Adipose tissue (tissue), 3 donors: ENCODE results near the gene NDUFB7. TPM values are rescaled to one million over a fixed set of nuclear protein-coding genes. Genes with fewer than 3 reads are reported as not detected.
"Not testable (repeated sequence)": the region's sequence is repeated elsewhere in the genome, so short reads cannot be mapped to it uniquely, and the experiment has no call there.

Source experiments
- H3K27ac ChIP-seq: one replicate; pipeline ENCODE4 v1.5.1; 2013; ENCODE audit warnings: low read depth, low read length
- WGBS, 3 donors: extraction: QIAGEN DNeasy Blood & Tissue Kit; methylation state at CpG; one replicate each; pipeline ENCODE4 v1.1.7; 2013; 5-methylcytosine and 5-hydroxymethylcytosine counted together
- polyA plus RNA-seq, 3 donors: library from polyadenylated mRNA; stranded (reverse); fragments of 200-250 nt; gene quantifications; one replicate each; pipeline ENCODE4 v1.2.3, GENCODE V29; 2013
- donor health status: healthy with polysubstance abuse.
- donor health status: Bipolar disorder and iron deficiency.
- donor health status: healthy.

NDUFB7 gene
- polyA plus RNA-seq, 3 donors: 321 to 644 (median 417) TPM

DNA sequence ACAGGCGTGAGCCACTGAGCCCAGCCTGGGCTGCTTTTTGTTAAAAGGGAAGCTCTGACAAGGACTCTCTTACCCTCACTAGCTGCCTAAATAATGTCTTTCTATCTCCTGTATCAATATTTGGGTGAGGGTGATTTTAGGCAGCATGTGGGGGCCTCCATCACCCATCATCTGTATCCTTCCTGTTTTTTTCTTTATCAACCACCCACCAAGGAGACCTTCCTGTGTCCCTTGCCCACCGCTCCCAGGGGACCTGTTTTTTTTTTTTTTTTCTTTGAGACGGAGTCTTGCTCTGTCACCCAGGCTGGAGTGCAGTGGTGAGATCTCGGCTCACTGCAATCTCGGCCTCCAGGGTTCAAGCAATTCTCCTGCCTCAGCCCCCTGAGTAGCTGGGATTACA is 5.4 kb upstream of the NDUFB7 start:
- WGBS, 3 donors: 66 to 80% (median 72%) methylated on average over 5 of the region's 5 CpGs
- no peak overlapping the region for H3K27ac ChIP-seq

DNA sequence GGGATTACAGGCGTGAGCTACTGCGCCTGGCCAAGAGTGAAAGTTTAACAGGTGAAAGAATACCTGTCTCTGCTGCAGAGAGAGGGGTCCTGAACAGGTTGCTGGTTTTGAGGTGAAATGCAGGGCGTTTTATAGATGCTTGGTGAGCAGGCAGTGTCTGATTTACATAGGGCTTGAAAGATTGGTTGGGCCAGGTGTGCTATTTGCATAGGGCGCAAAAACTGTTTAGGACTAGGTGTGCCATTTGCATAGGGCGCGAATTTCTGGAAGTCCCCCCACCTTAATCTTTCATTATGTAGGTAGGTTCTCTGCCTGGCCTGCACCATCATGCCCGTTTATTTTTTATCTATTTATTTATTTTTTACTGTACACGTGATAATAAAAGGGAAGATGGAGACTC is 4.5 kb upstream of the NDUFB7 start:
- no peak overlapping the region for H3K27ac ChIP-seq
- 78 to 90% (median 82%) methylated on average over 8 of the region's 8 CpGs for WGBS, 3 donors

DNA sequence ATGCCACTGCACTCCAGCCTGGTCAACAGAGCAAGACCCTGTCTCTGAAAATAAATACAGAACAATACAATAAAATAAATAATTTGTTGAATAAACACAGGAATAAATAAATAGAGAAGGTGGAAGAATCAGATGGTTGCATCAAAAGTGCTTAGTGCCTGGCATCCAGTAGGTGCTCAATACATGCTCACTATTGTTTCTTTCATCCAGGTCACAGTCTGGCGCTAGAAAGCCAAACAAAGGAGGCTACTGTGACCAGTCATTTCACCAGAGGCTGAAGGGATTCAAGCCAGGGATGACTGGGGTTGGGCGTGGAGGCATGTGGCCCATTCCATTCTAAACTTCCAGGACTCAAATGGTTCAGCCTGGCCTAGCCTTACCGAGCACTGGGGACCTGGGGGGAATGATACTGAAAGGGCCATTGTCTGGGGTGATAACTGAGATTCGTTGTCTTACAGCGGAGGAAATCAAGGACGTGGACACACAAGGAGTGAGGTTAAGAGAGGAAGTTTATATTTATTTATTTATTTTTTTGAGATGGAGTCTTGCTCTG is 3.6 kb upstream of the NDUFB7 start:
- 84 to 85% (median 85%) methylated on average over 6 of the region's 6 CpGs for WGBS, 3 donors
- H3K27ac ChIP-seq: no peak overlapping the region

DNA sequence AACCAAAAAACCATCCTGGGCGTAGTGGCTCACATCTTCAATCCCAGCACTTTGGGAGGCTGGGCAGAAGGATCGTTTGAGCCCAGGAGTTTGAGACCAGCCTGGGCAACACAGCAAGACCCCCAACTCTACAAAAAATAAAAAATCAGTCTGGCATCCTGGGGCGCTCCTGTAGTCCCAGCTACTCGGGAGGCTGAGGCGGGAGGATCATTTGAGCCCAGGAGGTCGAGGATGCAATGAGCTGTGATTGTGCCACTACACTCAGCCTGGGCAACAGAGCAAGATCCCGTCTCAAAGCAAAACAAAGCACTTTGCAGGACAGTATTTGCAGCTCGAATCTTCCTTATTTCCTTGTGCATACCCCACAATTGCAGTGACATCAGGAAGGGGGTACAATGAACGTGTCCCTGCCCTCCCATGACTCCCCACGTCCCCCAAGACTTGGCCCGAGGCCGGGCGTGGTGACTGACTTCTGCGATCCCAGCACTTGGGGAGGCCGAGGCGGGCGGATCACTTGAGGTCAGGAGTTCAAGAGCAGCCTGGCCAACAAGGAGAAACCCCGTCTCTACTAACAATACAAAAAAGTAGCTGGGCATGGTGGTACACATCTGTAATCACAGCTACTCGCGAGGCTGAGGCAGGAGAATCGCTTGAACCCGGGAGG is 870 bp downstream of the NDUFB7 start:
- no peak overlapping the region for H3K27ac ChIP-seq
- WGBS, 3 donors: 37 to 46% (median 40%) methylated on average over 22 of the region's 22 CpGs

DNA sequence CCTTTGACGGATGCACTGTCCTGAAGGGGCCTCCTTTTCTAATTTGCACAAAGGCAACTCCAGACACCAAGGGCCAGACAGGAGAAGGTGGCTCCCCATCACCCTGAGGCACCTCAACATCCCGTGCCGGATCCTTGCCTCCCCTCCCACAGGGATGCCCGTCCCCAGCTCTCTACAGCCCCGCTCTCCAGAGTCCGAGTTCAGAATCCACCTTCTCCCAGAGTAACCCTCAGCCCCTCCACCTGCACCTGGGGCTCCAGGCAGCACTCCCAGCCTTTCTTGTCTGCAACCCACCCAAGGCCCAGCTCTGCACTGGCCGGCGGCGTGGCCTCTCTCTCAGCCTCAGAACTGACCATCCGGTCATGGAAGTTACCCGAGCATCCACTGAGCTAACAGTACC is 4.8 kb downstream of the NDUFB7 start:
- no peak overlapping the region for H3K27ac ChIP-seq
- WGBS, 3 donors: 79 to 86% (median 83%) methylated on average over 11 of the region's 11 CpGs

DNA sequence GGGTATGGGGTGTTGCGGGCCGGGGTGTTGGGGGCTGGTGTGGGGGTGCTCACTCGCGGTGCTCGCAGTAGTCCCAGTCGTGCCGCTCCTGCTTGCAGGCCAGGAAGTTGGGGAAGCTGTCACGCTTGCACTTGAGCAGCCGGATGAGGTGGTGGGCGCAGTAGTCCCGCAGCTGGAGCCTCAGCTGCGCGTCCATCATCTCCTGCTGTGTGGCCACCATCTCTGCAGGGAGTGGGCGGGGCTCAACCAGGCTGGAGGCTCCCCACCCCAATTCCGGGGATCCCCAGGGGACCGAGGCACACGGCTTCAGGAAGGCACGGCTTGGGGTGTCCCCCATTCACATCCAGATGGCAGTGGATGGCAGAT is 5.2 kb downstream of the NDUFB7 start:
- 69 to 83% (median 73%) methylated on average over 18 of the region's 18 CpGs for WGBS, 3 donors

DNA sequence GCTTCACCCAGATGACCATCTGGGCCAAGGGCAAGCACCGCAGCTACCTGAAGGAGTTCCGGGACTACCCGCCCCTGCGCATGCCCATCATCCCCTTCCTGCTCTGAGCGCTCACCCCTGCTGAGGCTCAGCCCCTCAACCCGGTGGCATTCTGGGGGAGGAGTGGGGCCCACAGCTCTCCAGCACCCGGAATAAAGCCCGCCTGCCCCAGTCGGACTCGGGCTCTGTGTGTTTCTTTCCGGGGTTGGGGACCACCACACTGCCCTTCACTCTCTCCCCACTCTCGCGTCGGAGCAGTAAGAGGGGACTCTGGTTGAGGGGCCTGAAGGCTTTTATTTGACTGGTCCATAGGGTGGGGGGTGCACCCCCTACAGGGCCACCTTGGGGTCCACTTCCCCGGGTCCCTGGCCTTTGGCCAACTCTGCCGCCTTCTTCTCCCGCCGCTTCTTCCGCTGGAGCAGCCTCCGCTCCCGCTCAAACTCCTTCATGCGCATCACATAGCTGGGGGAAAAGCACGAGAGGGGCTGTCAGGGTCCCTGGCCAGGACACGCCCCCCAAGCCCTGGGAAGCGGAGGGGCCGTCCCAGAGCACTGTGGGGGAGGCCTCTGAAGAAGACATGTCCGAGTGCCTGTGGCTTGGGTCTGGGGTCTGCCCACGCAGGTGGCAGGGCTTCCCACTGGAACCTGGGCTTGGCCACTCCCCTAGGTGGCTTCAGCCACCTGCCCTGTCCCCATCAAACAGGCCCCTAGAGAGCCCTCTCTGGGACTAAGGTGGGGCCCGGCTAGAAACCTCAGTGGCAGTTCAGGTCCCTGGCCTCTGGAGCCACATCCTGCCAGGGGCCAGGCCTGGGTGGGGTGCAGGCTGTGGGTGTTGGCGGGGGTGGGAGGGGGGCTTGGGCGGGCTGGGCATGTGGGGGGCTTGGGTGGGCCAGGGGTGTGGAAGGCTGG is 5.8 kb downstream of the NDUFB7 start:
- 85 to 89% (median 87%) methylated on average over 24 to 27 of the region's 31 CpGs for WGBS, 3 donors
- no peak overlapping the region for H3K27ac ChIP-seq

More for the DNA sequence above, 5.2 kb downstream of the NDUFB7 start:
- H3K27ac ChIP-seq: no peak overlapping the region

DNA sequence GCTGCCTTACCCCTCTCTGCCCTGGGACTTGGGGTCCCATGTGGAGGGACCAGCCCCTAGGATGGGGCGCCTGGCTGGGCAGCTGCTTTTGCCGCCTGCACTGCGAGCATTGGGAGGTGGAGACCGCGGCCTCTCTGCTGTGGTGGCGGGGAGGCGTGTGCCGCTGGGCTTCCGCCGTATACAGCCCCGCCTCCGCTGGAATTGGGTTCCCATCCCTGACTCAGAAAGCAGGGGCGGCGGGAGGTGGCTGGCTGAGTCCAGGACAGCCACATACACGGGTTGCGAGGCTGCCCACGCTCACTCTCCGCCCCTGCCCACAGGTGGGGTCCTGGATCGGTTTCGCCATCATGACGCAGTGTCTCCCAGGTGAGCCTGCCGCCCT is 6.6 kb downstream of the NDUFB7 start:
- WGBS, 3 donors: 85 to 91% (median 86%) methylated on average over 12 to 22 of the region's 22 CpGs
- no peak overlapping the region for H3K27ac ChIP-seq

DNA sequence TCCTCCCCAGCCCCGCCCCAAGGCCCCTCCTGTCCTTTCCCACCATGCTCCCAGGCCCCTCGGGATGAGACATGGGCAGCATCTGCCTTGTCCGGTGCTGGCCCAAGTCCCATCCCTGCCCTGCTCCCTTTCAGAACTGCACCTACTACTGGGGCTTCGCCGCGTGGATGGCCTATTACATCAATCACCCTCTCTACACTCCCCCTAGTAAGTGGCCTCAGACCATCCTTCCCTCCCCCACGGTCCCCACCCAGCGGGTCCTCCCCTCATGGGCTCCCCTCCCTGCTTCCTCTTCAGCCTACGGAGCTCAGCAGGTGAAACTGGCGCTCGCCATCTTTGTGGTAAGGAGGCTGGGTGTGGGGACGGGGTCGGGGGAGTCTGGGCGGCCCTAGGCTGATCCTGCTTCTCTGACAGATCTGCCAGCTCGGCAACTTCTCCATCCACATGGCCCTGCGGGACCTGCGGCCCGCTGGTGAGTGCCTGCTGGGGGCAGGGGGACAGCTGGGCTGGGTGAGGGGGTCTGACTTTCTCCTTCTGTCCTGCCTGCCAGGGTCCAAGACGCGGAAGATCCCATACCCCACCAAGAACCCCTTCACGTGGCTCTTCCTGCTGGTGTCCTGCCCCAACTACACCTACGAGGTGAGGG is 7.1 kb downstream of the NDUFB7 start:
- 74 to 83% (median 81%) methylated on average over 18 to 22 of the region's 22 CpGs for WGBS, 3 donors
- H3K27ac ChIP-seq: not testable (repeated sequence)

DNA sequence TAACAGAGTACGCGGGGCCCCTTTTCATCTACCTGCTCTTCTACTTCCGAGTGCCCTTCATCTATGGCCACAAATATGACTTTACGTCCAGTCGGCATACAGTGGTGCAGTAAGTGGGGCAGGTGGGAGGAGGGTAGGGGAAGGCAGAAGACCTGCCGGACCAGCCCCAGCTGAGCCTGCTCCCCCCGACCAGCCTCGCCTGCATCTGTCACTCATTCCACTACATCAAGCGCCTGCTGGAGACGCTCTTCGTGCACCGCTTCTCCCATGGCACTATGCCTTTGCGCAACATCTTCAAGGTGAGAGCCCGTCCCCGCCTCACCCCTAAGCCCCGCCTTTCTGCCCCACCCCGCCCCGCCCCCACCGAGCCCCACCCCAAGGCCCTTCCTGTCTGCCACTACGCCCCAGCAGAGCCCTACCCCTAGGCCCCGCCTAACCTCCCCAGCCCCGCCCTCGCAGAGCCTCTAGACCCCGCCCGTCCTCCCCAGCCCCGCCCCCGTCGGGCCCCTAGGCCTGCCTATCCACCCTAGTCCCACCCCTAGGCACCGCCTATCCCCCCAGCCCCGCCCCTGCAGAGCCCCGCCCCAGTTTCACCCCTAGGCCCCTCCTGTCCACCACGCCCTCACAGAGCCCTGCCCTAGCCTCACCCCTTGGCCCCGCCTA is 7.7 kb downstream of the NDUFB7 start:
- no peak overlapping the region for H3K27ac ChIP-seq
- WGBS, 3 donors: 74 to 84% (median 78%) methylated on average over 20 to 33 of the region's 33 CpGs

DNA sequence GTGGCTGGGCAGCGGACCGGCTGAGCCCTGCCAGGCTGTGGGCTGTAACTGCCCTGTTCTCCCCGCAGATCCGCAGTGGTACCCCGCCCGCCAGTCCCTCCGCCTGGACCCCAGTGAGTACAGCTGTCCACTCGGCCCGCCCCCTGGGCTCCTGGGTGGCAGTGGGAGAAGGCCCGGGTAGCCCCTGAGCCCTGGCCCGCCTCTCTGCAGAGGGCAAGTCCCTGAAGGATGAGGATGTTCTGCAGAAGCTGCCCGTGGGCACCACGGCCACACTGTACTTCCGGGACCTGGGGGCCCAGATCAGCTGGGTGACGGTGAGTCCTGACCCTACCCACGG is 8.3 kb downstream of the NDUFB7 start:
- WGBS, 3 donors: 91 to 95% (median 92%) methylated on average over 10 to 16 of the region's 16 CpGs
- no peak overlapping the region for H3K27ac ChIP-seq

DNA sequence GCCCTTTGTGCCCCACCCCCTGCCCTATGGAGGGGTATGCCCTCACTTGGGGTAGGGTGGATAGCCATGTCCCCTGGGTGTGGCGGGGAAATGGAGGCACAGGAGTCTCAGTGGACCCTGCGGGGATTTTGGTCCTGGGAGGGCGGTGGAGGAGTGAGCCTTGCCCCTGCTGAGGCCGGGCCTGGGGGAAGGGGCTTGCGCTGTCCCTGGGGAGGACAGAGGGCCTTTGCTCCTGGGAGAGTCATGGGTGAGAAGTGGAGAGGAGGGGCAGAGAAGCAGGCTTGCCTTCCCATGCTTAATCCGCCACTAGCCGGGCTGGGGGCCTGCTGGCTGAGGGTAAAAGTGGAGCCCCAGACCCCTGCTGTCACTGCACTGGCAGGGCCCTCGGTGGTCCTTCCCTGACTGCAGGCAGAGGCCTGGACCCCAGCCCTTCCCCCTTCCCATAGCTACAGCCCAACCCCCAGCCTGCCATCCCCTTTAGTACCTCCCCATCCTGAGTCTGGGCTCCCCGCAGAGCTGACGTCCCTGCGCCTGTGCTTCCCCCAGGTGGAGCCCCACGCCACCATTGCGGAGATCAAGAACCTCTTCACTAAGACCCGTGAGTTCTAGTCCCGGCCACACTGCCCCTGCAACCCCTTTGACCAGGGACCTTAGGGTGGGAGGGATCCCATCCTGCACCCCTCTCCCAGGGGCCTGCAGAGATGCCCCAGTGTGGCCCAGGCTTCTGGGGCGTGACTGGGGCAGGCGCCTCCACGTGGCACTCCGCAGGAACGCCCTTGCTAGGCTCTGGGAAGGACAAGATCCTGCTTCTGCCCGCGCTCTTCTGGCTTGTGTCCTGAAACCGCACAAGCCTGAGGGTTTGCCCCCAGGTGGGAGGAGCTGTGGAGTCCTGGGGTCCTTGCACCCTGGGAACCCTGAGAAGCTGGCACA is 8.9 kb downstream of the NDUFB7 start:
- H3K27ac ChIP-seq: no peak overlapping the region
- WGBS, 3 donors: 85 to 89% (median 87%) methylated on average over 23 of the region's 23 CpGs

DNA sequence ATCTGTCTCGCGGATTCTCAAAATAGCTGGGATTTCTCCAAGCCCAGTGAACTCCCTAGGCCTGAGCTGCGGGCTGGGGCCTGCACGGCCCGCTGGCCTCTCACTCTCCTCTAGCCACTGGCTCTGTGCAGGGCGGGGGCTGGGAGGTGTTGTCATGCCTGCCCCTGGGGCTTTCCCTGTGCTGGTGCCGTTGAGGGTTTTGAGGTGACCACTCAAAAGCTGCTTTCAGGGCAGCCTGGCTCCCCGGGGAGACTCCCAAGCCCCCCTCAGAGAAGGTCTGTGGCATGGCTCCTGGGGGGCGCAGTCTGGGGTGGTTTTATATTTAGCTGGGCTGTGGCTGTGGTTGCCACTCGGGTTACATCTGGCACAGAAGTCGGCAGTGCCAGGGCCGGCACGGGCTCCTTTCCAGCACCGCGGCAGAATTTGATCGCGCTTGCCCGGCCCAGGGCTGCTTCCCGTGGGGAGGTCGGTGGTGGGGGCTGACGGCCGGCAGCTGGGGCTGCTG is 10.0 kb downstream of the NDUFB7 start:
- 47 to 67% (median 48%) methylated on average over 22 of the region's 22 CpGs for WGBS, 3 donors

DNA sequence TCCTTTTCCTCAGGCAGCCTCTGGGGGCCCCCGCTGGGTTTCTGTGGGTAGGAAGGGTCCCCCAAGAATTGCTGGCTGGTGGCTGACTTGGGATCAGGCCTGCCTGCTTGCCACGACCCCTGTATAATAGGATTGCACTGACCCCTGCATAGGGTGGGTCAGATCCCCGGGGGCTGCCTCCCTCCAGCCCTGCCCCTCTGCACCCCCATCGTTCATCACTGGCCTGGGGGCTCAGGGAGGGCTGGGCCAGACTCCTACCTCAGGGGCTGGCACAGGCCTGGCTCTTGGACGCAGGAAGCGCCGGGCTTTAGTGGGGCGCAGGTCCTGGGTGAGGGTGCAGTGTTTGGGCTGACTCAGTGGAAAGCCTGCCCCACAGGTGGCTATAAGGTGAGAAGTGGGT is 10.6 kb downstream of the NDUFB7 start:
- H3K27ac ChIP-seq: no peak overlapping the region
- 71 to 88% (median 72%) methylated on average over 8 of the region's 8 CpGs for WGBS, 3 donors

More for the DNA sequence above, 10.0 kb downstream of the NDUFB7 start:
- no peak overlapping the region for H3K27ac ChIP-seq

DNA sequence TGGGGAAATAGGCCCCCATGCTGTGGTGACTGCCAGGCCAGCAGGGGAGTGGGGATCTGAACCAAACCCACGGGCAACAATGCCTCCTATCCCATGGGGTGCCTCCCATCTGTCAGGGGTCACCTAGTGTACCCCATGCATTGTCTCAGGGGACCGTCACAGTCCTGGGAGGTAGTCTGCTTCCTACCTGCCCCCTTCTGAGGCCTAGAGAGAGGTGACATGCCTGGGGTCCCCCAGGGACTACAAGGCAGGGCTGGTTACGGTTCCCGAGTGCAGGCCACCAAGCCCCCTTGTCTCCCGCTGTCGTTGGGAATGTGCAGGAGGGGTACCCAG is 11.1 kb downstream of the NDUFB7 start:
- 55 to 79% (median 77%) methylated on average over 6 of the region's 6 CpGs for WGBS, 3 donors
- no peak overlapping the region for H3K27ac ChIP-seq

DNA sequence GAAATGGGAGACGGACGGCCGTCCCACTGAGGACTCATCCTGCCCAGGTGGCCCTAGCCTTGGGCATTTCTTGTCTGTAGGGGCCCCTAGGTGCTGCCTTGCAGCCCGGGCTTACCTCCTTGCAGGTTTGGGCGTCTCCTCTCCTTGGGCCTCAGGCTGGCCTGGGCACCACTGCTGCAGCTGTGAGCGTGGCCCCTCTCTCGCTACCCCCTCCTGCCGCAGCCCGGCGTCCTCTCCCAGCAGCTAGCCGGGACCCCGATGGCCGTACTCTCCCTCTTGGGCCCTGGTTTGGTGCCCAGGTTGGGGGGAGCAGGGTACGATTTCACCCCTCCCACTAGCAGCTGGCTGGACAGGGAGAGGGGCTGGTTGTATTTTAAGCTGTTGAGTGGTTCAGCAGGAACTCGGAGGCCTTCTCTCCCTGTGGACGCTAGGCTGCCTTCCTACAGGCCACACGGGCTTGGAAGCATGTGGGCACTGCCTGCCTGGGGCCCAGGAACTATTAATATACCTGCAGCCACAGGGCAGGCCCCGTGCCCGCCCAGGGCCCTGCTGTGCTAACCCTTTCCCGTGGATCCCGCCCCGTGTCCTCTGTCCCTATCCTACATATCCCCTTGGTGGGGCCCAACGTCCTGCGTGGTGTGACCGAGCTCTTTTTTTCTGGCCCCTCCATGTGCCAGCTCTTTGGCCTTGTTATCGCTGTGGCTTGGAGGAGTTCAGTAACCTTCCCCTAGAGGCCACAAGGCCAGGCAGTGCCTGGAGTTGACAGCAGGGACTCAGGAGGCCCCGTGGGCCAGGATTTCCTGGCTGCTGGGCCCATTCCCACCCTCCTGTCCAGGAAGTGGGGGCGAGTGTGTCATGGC is 11.7 kb downstream of the NDUFB7 start:
- H3K27ac ChIP-seq: no peak overlapping the region
- WGBS, 3 donors: 59 to 66% (median 63%) methylated on average over 28 of the region's 28 CpGs
